NCI-H526 treated with DMSO at 0.1 percent for 48 hours (cell line): ENCODE measurements around the gene SH3BGRL3.
A peak's percentile ranks its signal among the peaks of the same experiment; 100 is the strongest.
"Not testable (repeated sequence)": the region's sequence is repeated elsewhere in the genome, so short reads cannot be mapped to it uniquely, and the experiment has no call there.

Experiments used
- DNase-seq: peaks from one replicate; lab custom pipeline; 2025; lab: John Stamatoyannopoulos, UW

The SH3BGRL3 gene

GRCh38 chr1:26279456-26280332 lies at the start of gene SH3BGRL3:
Gene SH3BGRL3, plus strand, starts transcription at chr1:26280086. Its CDS starts 70 bp downstream, at chr1:26280156.
- DNase-seq = peak; percentile 75

GRCh38 chr1:26230682-26231081 lies 49.2 kb upstream of the SH3BGRL3 start:
- not testable (repeated sequence) for DNase-seq

- peak; percentile 96 for DNase-seq
Observed at GRCh38 chr1:26233903-26234643, 45.8 kb upstream of the SH3BGRL3 start, which contains the start of gene CEP85. Gene CEP85, plus strand, starts transcription at chr1:26234200. Its CDS starts 5,584 bp downstream, at chr1:26239784.

- DNase-seq = no peak
Observed at GRCh38 chr1:26234644-26235370, 45.1 kb upstream of the SH3BGRL3 start.

GRCh38 chr1:26237230-26237966 lies 42.5 kb upstream of the SH3BGRL3 start:
- DNase-seq = no peak

- DNase-seq = no peak
Observed at GRCh38 chr1:26239936-26240335, 40.0 kb upstream of the SH3BGRL3 start.

- no peak for DNase-seq
Observed at GRCh38 chr1:26252718-26253117, 27.2 kb upstream of the SH3BGRL3 start.

- no peak for DNase-seq
Observed at GRCh38 chr1:26254404-26254803, 25.5 kb upstream of the SH3BGRL3 start.

GRCh38 chr1:26257222-26257621 lies 22.7 kb upstream of the SH3BGRL3 start:
- DNase-seq = no peak

- no peak for DNase-seq
Observed at GRCh38 chr1:26259005-26259404, 20.9 kb upstream of the SH3BGRL3 start.

GRCh38 chr1:26259578-26259977 lies 20.3 kb upstream of the SH3BGRL3 start:
- DNase-seq = no peak

GRCh38 chr1:26263212-26263611 lies 16.7 kb upstream of the SH3BGRL3 start:
- no peak for DNase-seq

- no peak for DNase-seq
Observed at GRCh38 chr1:26265405-26265804, 14.5 kb upstream of the SH3BGRL3 start.

GRCh38 chr1:26268290-26269197 lies 11.3 kb upstream of the SH3BGRL3 start:
- no peak for DNase-seq

- DNase-seq = no peak
Observed at GRCh38 chr1:26269198-26269550, 10.7 kb upstream of the SH3BGRL3 start.

GRCh38 chr1:26274801-26275425 lies 5.0 kb upstream of the SH3BGRL3 start:
- DNase-seq = no peak

- DNase-seq = peak; percentile 37
Observed at GRCh38 chr1:26275580-26276431, 4.1 kb upstream of the SH3BGRL3 start.

- no peak for DNase-seq
Observed at GRCh38 chr1:26276432-26276838, 3.5 kb upstream of the SH3BGRL3 start.

GRCh38 chr1:26277261-26277661 lies 2.6 kb upstream of the SH3BGRL3 start:
- no peak for DNase-seq
